ENCODE results near the gene MATN4. TPM values are rescaled to one million over a fixed set of nuclear protein-coding genes. Genes with fewer than 3 reads are reported as not detected.

Gene MATN4
- total RNA-seq, 2 donors from 2014 or later: 0.20 to 0.46 TPM

DNA sequence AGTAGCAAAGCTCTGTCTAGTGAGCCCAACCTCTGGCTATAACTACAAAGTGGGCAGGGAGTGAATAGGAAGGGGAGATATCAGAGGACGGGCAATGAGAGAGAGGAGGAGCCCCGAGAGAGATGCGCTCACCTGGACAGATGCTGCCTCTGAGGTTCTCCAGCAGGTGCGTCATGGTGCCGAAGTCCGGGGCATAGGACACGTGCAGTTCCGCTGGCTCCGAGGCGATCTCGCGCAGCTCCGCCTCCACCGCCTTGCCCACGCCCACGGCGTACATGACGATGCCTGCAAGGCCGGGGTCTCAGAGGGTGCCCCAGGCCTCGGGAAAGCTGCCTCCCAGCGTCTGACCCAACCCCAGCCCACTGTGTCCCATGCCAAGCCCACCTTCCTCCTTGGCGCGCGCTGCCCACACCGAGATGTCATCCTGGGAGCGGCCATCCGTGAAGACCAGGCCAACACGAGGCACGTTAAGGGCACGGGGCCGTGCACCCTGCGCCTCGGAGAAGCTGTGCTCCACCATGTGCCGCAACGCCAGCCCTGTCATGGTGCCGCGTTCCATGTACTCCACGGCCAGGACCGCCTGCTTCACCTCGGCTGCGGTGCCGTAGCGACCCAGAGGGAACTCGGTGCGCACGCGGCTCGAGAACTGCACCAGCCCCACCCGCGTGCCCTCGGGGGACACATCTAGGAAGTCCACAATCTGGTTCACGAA is 10.2 kb downstream of the MATN4 start:
- H3K4me3 ChIP-seq (ENCODE audit: low read length): no peak overlapping the region
- peaks cover 34% of the 10 kb centered on the region for H3K27me3 Mint-ChIP-seq (ENCODE audit: insufficient read depth)
- no peaks in the 10 kb centered on the region for H3K36me3 ChIP-seq (ENCODE audit: control insufficient read depth, insufficient read depth, low read length)
- H3K27me3 ChIP-seq (ENCODE audit: control insufficient read depth, insufficient read depth, low read length, poor library complexity, severe bottlenecking): peaks cover 18% of the 10 kb centered on the region
- peaks cover 4% of the 10 kb centered on the region for H3K4me1 ChIP-seq (ENCODE audit: control insufficient read depth, insufficient read depth, low read length)
- peaks cover 10% of the 10 kb centered on the region for H3K4me1 Mint-ChIP-seq
- 95 to 97% methylated on average over 51 to 52 of the region's 52 CpGs for WGBS, 2 experiments (ENCODE audit: insufficient coverage in 1 of 2, insufficient read length in 1 of 2)
- H3K4me3 Mint-ChIP-seq: no peak overlapping the region
- H3K27ac Mint-ChIP-seq: no peak overlapping the region
- H3K27ac ChIP-seq (ENCODE audit: low read depth, low read length): no peak overlapping the region
- no peaks in the 10 kb centered on the region for H3K36me3 Mint-ChIP-seq (ENCODE audit: low read depth)
- TF ChIP-seq CTCF (conservative IDR thresholded peaks at IDR 0.05): no peak
- peaks cover 23% of the 10 kb centered on the region for H3K9me3 Mint-ChIP-seq
- peaks cover 20% of the 10 kb centered on the region for H3K9me3 ChIP-seq (ENCODE audit: control insufficient read depth, low read length)
- DNase-seq: no peak
- no peak overlapping the region for H3K9ac ChIP-seq (ENCODE audit: extremely low read depth, low read length, poor library complexity, severe bottlenecking)

GRCh38 chr20:45294659-45295058 is 13.4 kb downstream of the MATN4 start:
- Mint-ChIP-seq H3K27ac (no peak overlapping the region), H3K9me3 (peaks cover 23% of the 10 kb centered on the region), H3K4me1 (peaks cover 16% of the 10 kb centered on the region), H3K36me3 (ENCODE audit: low read depth) (no peaks in the 10 kb centered on the region), H3K4me3 (no peak overlapping the region), H3K27me3 (ENCODE audit: insufficient read depth) (peaks cover 54% of the 10 kb centered on the region)
- H3K27me3 ChIP-seq (ENCODE audit: control insufficient read depth, insufficient read depth, low read length, poor library complexity, severe bottlenecking): peaks cover 26% of the 10 kb centered on the region
- H3K9ac ChIP-seq (ENCODE audit: extremely low read depth, low read length, poor library complexity, severe bottlenecking): no peak overlapping the region
- peaks cover 20% of the 10 kb centered on the region for H3K9me3 ChIP-seq (ENCODE audit: control insufficient read depth, low read length)
- WGBS, 2 experiments (ENCODE audit: insufficient coverage in 1 of 2, insufficient read length in 1 of 2): 100% methylated on average over 1 of the region's 1 CpG
- DNase-seq: no peak
- H3K36me3 ChIP-seq (ENCODE audit: control insufficient read depth, insufficient read depth, low read length): no peaks in the 10 kb centered on the region
- no peak for TF ChIP-seq CTCF (conservative IDR thresholded peaks at IDR 0.05)
- H3K4me3 ChIP-seq (ENCODE audit: low read length): peak overlapping the region; percentile 15
- no peak overlapping the region for H3K27ac ChIP-seq (ENCODE audit: low read depth, low read length)
- H3K4me1 ChIP-seq (ENCODE audit: control insufficient read depth, insufficient read depth, low read length): no peaks in the 10 kb centered on the region

- peaks cover 59% of the 10 kb centered on the region for H3K27me3 Mint-ChIP-seq (ENCODE audit: insufficient read depth)
- H3K9ac ChIP-seq (ENCODE audit: extremely low read depth, low read length, poor library complexity, severe bottlenecking): no peak overlapping the region
- DNase-seq: no peak
- peaks cover 20% of the 10 kb centered on the region for H3K9me3 ChIP-seq (ENCODE audit: control insufficient read depth, low read length)
- TF ChIP-seq CTCF (conservative IDR thresholded peaks at IDR 0.05): peak; percentile 3
- WGBS, 2 experiments (ENCODE audit: insufficient coverage in 1 of 2, insufficient read length in 1 of 2): 73 to 81% methylated on average over 4 to 5 of the region's 5 CpGs
- peaks cover 23% of the 10 kb centered on the region for H3K9me3 Mint-ChIP-seq
- H3K27ac ChIP-seq (ENCODE audit: low read depth, low read length): peak overlapping the region; percentile 97
- no peaks in the 10 kb centered on the region for H3K4me1 ChIP-seq (ENCODE audit: control insufficient read depth, insufficient read depth, low read length)
- H3K27ac Mint-ChIP-seq: no peak overlapping the region
- H3K36me3 ChIP-seq (ENCODE audit: control insufficient read depth, insufficient read depth, low read length): no peaks in the 10 kb centered on the region
- peak overlapping the region; percentile 15 for H3K4me3 ChIP-seq (ENCODE audit: low read length)
- H3K27me3 ChIP-seq (ENCODE audit: control insufficient read depth, insufficient read depth, low read length, poor library complexity, severe bottlenecking): peaks cover 26% of the 10 kb centered on the region
- peak overlapping the region; percentile 58 for H3K4me3 Mint-ChIP-seq
- H3K36me3 Mint-ChIP-seq (ENCODE audit: low read depth): no peaks in the 10 kb centered on the region
- peaks cover 16% of the 10 kb centered on the region for H3K4me1 Mint-ChIP-seq
Measured at GRCh38 chr20:45294003-45294368, 14.1 kb downstream of the MATN4 start.

Measured in endodermal cell (in vitro differentiated cells).